Head of caudate nucleus (tissue), 42 donors: ENCODE measurements around the gene ASB7.
"Not testable (repeated sequence)": the region's sequence is repeated elsewhere in the genome, so short reads cannot be mapped to it uniquely, and the experiment has no call there.

Experiments used
- DNase-seq, 42 donors: peaks; one replicate each; pipeline versions ENCODE4 v3.0.0 to v3.0.0-alpha.2; 2020 to 2021; ENCODE audit warnings: mixed read lengths in 7 of 42
- intact Hi-C: fragments of 100-400 bp; cut with DNase I; formaldehyde crosslinking; loops from one replicate; pipeline ENCODE4 v1.15.0; 2022

ASB7 gene, protein sequence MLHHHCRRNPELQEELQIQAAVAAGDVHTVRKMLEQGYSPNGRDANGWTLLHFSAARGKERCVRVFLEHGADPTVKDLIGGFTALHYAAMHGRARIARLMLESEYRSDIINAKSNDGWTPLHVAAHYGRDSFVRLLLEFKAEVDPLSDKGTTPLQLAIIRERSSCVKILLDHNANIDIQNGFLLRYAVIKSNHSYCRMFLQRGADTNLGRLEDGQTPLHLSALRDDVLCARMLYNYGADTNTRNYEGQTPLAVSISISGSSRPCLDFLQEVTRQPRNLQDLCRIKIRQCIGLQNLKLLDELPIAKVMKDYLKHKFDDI

DNA sequence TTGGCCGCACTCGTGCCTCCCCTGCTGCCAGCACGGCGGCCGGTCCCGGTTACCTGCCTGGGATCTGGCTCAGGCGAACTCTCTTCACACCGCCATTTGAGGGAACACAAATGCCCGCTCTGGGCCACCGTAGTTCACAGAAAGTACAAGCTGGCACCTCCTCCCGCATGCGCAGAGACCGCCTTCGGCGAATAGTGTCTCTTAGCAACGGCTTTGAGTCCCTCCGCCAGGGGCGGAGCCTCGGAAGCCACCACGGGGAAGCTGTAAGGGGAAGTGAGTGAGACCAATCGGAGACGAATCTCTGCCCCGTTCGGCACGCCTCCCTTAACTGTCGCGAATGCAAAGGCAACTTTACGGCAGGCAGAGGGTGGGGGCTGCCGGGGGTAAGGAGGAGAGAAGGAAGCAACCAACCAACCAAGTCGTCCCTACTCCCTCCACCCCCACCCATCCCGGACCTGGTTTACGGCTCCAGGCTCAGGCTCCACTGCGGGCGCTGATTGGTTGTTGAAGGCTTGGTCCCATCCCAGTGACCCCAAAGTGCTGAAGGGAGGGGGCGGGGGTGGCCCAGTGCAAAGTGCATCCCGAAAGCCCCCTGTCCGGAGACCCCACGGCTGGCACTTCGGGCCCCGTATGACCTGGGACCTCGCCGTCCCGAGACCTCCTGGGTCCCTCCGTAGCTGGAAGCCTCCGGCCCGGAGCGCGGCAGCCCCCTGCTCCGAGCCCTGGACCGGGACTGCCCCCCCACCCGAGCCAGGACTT, at the start of gene ASB7, which contains the start of gene LINS1:
ASB7 (plus strand) TSS at position 526 of the 759 bp plus-strand sequence. CDS start 9,628 bp downstream, outside the sequence.
LINS1 (minus strand) TSS at position 121 of the 759 bp plus-strand sequence. CDS start 21,342 bp downstream, outside the sequence.
- intact Hi-C loops: loop anchor here (5.0 to 10.0 kb wide), 3 partner anchors 257 to 673 kb away; partner anchors contain the start of genes ADAMTS17 and SELENOS
- peak; percentile 99 to 100 (median 100) for DNase-seq

DNA sequence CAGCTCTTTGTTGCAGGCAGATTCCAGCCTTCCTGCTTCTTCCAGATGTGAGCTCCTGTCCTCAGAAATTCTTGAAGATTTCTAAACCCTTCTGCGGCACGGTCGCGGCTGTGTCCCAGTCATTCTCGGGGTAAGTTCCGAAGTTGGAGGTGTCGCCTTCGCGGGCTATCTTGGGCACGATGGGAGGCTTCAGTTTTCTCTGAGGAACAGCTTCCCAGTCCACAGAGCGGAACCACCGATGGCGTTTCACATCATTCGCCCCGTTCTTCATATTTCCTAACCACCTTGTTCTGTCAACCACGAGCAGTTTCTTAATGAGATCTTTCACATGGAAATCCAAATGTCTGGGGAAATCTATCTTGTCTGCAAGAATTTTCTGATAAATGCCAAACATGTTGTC, 48.9 kb upstream of the ASB7 start:
- intact Hi-C loops: no loop called here

DNA sequence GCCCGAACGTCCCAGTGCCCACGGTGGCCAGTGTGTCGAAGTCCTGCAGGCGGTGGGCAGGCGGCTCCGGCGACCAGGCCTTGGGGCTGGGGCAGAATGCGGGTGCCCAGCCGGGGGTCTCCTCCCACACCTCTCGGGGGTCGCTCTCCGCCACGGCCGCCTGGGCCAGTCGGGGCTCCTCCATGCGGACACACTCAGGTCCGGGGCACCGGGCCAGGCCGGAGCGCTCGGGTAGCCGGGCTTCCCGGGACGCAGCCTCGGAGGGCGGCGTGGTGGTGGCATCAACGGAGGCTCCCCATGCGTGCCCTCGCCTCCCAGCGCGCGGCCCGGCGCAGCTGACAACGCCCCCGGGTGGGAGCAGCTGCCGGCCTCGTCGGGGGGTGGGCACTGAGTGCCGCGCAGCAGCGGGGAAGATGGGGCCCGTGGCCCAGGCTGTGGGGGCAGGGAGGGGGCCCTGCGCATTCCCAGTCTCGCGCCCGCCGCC, 43.6 kb upstream of the ASB7 start:
- no peak for DNase-seq
- intact Hi-C loops: no loop called here

More for the DNA sequence above, 48.9 kb upstream of the ASB7 start:
- DNase-seq: no peak

DNA sequence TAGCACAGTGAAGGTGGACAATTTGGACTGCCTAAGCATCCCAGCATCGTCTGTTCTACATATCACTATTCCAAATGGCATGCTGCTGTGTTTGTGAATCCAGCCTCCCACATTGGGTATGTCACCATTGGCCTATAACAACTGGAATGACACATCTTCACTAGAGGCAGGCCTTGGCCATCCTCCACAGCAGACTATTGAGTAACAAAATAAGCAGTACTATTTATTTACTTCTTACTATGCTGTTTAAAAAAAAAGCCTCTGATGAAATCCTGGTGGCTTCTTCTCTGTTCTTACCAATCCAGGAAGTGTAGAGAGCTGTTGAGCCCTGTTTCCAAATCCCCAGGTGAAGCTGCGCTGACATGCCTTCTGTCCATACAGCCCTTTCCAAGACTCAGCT, 43.1 kb upstream of the ASB7 start:
- DNase-seq: no peak
- intact Hi-C loops: no loop called here

DNA sequence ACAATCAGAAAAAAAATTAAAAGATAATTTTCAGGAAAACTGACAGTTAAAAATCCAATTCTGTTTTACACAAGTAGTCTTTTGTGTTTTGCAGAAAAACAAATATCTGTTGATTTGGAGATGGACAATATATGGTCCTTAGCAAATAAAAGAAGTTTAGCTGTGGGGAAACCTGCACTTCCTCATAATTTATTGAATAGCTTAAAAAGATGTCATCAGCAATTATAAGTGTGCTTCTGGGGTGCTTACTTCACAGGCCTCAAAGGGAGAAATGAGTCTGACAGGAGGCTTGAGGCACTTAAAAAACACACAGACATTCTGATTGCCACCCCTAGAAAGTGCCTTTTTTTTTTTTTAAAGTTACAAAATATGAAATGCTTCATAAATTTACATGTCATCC, 42.1 kb upstream of the ASB7 start:
- intact Hi-C loops: no loop called here

DNA sequence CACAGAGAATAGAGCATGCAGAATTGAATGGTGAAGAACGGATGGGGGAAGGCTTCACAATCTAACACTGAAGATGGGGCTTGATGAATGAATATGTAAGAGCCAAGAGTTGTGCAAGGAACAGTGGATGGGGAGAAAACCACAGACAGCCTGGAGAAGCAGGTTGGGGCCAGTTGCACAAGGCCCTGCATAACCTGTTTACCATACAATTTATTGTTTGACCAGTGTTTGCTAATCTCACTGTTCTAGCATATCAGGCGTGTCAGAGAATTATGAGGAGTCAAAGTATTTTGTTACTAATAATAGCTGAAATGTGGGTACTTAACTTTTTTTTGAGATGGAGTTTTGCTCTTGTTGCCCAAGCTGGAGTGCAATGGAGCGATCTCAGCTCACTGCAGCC, 36.8 kb upstream of the ASB7 start:
- DNase-seq: no peak
- intact Hi-C loops: no loop called here

More for the DNA sequence above, 42.1 kb upstream of the ASB7 start:
- DNase-seq: no peak

DNA sequence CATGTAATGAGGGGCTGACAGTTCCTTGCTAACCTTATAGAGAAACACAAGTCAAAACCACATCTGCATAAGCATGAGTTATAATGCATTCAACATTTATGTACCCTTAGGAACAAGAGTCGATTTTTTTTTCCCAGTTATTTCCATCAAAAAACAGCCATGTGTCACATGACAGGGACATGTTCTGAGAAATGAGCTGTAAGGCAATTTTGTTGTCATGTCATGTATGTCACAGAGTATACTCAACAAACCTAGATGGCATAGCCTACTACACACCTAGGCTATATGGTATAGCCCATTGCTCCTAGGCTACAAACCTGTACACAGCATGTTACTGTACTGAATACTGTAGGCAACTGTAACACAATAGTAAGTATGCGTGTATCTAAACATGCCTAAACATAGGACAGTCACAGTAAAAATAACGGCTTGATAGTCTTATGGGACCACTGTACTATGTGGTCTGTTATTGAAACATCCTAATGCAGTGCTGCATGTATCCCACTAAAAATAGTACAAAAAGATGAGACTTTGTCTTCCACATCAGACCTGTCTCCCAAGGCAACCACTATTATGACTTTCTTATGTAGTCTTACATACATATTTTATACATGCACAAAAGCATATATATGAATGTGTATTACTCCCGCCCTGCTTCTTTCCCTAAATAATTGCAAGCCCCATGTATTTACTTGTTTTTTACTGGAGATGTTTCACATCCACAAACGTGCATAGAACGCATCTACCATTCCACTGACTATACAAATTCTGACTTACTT, 35.4 kb upstream of the ASB7 start:
- intact Hi-C loops: no loop called here
- DNase-seq: no peak

DNA sequence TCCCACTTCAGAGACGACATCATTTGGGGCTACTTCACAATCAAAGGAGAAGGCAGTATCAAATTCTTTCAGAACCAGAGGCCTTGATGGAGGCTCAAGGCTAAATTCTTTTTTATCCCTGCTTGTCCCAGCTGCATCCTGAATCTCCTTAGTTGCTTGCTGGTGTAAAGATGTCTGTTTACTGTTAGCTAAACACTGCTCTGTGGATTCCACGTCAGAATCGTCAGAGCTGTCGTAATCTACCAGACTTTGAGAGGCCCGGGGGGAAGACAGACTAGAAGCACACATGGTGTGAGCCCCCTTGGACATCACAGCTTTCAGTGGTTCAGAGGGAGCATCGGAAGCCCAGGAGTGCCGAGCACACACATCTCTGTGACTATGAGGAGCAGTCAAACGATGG, 33.0 kb upstream of the ASB7 start:
- intact Hi-C loops: no loop called here
- DNase-seq: no peak

DNA sequence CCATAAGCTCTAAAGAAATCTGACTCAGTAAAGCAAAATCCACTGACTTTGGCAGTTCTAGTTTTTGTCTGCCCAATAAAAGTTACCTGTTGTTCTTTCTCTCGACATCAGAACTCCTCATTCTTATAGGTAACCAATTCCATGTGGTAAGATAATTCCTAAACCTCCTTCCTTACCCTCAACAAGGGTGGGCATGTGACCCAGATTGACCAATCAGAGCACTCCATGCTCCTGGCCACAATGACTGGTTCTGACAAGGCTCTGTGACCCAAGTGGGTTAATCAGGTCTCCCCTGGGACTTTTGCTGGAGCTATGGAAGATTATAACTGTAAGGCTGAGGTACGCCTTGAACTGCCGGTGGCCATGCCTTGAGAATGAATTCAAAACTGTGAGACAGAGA, 32.1 kb upstream of the ASB7 start:
- intact Hi-C loops: loop anchor here (5.0 kb wide), 1 partner anchor 223 kb away; no protein-coding TSS in a partner anchor
- DNase-seq: no peak

DNA sequence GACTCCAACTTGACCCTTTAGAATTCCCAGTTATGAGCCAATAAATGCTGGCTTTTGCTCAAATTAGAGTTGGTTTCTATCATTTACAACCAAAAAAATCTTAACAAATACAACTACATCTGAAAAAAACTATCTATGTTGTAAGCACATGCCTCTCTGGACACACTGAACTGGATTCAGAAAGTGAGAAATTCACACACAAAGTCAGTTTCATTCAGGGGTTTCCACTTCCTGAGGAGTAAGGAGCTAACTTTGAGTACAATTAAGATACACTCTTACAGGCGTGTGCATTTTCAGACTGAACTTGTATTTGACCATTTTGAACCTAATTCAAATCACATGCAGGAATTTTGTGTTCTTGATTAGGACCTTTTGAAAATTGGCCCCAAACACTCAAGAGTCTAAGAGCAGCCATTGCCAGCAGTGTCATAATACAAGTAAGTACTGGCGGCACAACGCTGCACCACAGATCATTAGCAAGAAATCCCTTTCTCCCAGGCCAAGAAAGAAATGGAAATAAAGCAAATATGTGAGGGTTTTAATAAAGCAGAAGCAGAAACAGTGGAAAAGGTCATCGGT, 31.6 kb upstream of the ASB7 start:
- intact Hi-C loops: loop anchor here (5.0 kb wide), 1 partner anchor 224 kb away; no protein-coding TSS in a partner anchor
- no peak for DNase-seq

DNA sequence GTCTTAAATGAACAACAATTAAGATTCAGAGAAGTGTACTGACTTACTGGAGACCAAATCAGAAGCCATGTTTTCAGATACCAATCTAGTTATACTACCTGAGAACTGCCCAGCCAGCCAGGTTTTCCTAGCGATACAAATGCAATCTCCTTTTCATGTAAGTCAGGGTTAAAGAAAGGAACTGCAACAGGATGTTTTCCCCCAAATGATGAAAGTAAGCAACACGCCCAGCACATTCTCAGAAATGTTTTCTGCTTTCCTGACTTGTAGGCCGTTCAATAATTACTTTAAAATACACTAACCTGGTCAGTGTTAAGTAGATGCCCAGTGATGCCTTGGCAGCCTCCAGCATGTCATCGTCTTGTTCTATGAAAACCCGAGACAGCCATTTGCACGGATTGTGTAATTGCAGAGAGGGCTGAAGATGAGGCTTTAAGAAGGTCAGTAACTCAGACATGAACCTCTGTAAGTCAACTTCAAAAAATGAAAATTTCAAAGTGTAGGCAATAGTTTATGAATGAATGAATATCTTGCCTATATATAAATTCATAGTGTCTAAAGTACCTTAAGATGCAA, 30.7 kb upstream of the ASB7 start:
- intact Hi-C loops: loop anchor here (5.0 kb wide), 1 partner anchor 224 kb away; no protein-coding TSS in a partner anchor

DNA sequence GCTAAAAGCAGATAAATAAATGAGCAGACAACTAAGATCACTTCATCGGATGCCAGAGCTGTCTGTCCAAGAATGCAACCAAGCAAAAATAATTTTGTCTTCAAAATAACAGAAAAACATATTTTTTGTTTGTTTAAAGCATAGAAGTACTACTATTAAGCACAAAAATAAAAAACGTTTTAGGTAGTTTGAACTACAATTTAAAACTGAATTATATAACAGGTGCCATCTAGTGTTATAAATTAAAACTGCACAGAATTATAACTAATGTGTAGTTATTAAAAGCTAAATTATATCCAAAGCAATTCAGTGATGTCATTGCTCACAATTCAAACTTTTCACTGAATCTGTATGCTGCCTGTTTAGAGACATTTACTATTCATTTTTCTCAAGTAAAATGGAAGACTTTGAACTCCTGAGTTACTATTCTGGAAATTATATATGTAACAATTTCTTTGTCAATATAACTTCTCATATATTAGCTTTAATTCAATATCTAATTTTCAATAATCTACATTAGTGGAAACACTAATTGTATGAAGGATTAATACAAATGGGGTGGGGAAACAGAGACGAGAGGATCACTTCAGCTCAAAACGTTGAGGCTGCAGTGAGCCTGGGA, 29.9 kb upstream of the ASB7 start:
- intact Hi-C loops: loop anchor here (5.0 kb wide), 1 partner anchor 225 kb away; no protein-coding TSS in a partner anchor
- no peak for DNase-seq

More for the DNA sequence above, 30.7 kb upstream of the ASB7 start:
- no peak for DNase-seq

DNA sequence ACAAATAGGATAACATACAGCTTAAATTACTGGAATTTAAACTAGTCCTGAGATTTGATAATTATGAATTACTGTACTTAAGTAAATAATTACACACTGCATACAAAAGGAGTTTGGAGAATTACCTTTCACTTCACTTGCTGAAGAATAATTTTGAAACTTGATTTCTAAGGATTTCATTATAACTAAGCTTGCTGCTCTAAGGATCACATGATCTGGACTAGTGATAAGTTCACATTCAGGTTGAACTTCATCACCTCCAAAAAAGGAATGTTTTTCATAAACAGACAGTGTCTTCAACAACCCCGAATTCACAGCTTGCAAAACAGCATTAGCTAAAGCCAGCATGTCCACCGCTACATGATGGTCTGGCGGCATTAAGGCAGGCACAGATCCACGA, 28.9 kb upstream of the ASB7 start:
- DNase-seq: no peak
- intact Hi-C loops: loop anchor here (5.0 kb wide), 1 partner anchor 226 kb away; no protein-coding TSS in a partner anchor

DNA sequence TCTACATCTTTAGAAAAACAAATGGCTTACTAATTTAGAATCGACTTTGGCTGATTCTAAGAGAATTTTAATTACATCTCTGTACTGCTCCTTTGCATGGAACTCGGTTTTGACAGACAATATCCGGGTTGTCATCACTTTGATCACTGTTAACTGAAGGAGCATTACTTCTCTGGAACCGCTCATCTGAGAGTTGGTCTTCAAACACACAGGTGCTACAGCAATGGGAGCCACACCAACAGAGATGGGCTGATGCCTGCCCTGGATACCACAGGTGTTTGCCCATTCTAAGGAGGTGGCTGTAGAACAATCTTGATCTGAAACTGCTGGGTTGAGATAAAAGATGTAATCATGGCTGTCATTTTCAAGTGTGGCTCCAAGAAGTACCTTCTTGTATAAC, 22.0 kb upstream of the ASB7 start:
- DNase-seq: no peak

DNA sequence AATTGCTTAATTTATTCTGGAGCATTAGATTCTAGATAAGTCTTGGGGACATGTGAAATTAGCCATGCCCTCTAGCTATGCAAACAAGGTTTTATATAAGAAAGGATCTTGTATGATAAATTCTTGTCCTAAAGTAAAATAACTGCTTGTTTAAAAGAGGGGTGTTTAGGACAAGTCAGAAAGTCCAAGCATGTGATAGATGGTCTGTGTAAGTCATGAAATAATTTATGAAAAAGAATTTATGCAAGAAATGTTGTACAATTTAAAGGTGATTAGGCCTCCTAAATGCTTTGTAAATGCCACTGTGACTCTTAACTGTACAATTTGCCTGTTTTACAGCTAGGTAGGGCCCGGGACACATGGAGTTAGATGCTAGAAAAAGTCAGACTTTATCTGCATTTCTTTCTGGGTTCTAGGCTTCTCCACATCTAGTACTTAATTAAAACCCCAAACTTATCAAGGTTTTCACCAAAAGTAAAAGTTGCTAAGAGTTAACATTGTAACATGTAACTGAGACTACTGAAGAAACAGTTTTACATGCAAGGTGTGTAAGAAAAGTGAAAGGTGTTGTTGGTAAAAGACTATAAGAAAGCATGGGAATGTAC, 13.6 kb upstream of the ASB7 start:
- intact Hi-C loops: no loop called here
- no peak for DNase-seq

More for the DNA sequence above, 22.0 kb upstream of the ASB7 start:
- intact Hi-C loops: no loop called here

DNA sequence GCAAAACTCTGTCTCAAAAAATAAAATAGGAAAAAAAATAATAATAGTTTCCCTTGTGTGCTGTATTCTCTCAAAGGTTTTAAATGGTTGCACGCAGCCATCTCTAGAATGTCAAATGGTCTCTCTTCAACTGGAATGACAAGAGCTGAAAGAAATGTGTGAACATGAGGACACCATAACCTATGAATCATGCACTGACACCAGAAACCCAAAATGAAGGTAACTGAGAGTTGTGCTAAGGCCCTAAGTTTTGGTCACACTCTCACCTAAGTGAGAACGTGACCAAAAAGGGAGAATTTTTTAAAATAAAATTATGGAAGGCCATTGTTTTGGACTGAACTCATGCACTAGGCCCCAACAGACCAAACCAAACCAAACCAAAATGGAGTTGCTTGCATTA, 11.2 kb upstream of the ASB7 start:
- DNase-seq, intact Hi-C loops: not testable (repeated sequence)

DNA sequence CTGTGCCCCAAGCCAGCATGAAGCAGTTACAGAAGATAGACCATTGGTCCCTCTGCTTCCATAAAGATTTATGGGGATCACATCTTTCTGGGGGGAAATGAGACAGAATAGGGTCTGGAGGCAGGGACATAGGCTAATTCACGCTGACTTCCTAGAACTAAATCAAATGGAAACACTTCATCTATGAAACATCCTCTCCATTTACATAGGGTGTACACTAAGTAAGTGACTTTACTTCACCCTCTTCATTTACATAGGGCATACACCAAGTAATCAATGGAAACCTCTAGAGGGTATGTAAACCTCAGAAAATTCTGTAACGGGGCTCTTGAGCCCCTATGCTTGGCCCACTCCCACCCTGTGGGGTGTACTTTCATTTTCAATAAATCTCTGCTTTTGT, 10.6 kb upstream of the ASB7 start:
- intact Hi-C loops: no loop called here
- no peak for DNase-seq
